ENCODE measurements around the gene SLC47A1.

Gene SLC47A1

DNA sequence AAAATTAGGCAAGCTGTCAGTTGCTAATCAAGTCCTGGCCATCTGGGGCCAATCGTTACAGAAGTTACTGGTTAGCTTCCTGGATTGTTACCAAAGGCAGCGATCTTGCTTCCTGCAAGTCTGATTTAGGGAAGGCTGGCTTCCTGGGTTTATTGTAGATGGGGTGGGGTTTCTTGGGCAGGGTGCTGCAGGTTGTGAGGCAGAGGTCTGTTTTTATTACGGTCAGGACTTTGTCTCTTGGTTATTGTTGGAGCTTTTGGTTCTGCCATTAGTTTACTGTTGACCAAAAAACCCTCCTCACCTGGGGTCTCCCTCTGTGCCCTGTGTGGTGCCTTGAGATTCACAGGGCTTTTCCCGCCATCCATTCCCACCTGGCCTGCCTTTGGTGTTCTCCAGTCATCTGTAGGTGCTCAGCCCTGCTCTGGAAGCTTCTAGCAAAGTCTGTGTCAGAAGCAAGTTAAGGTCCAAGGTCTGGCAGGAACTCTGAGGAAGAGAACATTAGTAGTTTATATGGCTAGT, 36.9 kb downstream of the SLC47A1 start:
- TF ChIP-seq SIN3A (IDR thresholded peaks at IDR 0.05; ENCODE audit: borderline replicate concordance, insufficient read depth, low read length) (no peak), TAF1 (IDR thresholded peaks at IDR 0.05; ENCODE audit: borderline replicate concordance, insufficient read depth, low read length) (no peak), POLR2AphosphoS5 (IDR thresholded peaks at IDR 0.05; ENCODE audit: low read depth, low read length) (no peak), FOXP2 (optimal IDR thresholded peaks at IDR 0.05; ENCODE audit: borderline replicate concordance, extremely low read depth, extremely low read length, insufficient read depth) (no peak)
- TF ChIP-seq, protein P1, sequence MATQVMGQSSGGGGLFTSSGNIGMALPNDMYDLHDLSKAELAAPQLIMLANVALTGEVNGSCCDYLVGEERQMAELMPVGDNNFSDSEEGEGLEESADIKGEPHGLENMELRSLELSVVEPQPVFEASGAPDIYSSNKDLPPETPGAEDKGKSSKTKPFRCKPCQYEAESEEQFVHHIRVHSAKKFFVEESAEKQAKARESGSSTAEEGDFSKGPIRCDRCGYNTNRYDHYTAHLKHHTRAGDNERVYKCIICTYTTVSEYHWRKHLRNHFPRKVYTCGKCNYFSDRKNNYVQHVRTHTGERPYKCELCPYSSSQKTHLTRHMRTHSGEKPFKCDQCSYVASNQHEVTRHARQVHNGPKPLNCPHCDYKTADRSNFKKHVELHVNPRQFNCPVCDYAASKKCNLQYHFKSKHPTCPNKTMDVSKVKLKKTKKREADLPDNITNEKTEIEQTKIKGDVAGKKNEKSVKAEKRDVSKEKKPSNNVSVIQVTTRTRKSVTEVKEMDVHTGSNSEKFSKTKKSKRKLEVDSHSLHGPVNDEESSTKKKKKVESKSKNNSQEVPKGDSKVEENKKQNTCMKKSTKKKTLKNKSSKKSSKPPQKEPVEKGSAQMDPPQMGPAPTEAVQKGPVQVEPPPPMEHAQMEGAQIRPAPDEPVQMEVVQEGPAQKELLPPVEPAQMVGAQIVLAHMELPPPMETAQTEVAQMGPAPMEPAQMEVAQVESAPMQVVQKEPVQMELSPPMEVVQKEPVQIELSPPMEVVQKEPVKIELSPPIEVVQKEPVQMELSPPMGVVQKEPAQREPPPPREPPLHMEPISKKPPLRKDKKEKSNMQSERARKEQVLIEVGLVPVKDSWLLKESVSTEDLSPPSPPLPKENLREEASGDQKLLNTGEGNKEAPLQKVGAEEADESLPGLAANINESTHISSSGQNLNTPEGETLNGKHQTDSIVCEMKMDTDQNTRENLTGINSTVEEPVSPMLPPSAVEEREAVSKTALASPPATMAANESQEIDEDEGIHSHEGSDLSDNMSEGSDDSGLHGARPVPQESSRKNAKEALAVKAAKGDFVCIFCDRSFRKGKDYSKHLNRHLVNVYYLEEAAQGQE (IDR thresholded peaks at IDR 0.05; ENCODE audit: insufficient read depth in 1 of 2, low read depth in 2 of 2, low read length in 2 of 2), result no peak

DNA sequence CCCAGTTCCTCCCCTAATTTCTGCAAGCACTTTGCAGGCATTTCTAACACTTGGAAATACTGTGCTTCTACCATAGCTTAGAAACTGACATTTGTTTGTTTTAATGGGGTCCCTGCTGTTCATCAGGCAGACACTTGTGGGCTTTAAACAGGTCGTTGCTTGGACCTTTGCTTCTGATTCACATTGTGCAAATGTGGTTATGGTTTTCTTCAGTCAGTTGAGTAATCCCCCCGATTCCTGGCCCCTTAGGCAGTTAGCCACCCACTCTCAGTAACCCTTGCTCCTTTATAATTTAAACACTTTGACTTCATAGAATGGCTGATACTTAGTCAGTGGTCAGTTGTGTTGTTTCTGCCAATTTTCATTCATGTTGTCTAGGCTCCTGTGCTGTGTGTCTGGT, 39.4 kb downstream of the SLC47A1 start:
- TF ChIP-seq, protein P1 (IDR thresholded peaks at IDR 0.05; ENCODE audit: insufficient read depth in 1 of 2, low read depth in 2 of 2, low read length in 2 of 2), result no peak
- TF ChIP-seq POLR2AphosphoS5 (IDR thresholded peaks at IDR 0.05; ENCODE audit: low read depth, low read length) (no peak), TAF1 (IDR thresholded peaks at IDR 0.05; ENCODE audit: borderline replicate concordance, insufficient read depth, low read length) (no peak), SIN3A (IDR thresholded peaks at IDR 0.05; ENCODE audit: borderline replicate concordance, insufficient read depth, low read length) (no peak), FOXP2 (optimal IDR thresholded peaks at IDR 0.05; ENCODE audit: borderline replicate concordance, extremely low read depth, extremely low read length, insufficient read depth) (no peak)

DNA sequence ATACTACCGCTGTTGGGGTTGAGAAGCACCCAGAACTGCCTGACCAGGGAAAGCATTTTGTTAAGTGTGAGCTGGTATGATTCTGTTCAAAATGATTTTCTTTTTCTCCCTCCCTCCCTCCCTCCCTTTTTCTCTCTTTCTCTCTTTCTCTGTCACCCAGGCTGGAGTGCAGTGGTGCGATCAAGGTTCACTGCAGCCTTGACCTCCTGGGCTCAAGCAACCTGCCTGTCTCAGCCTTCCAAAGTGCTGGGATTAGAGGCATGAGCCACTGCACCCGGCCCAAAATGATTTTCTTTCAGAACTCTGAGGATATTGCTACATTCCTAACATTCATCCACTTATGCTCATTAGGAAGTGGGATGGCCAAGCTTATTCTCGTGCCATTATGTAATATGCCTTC, 41.3 kb downstream of the SLC47A1 start:
- TF ChIP-seq, protein P1 (IDR thresholded peaks at IDR 0.05; ENCODE audit: insufficient read depth in 1 of 2, low read depth in 2 of 2, low read length in 2 of 2), result no peak
- TF ChIP-seq SIN3A (IDR thresholded peaks at IDR 0.05; ENCODE audit: borderline replicate concordance, insufficient read depth, low read length) (no peak), POLR2AphosphoS5 (IDR thresholded peaks at IDR 0.05; ENCODE audit: low read depth, low read length) (no peak), TAF1 (IDR thresholded peaks at IDR 0.05; ENCODE audit: borderline replicate concordance, insufficient read depth, low read length) (no peak), FOXP2 (optimal IDR thresholded peaks at IDR 0.05; ENCODE audit: borderline replicate concordance, extremely low read depth, extremely low read length, insufficient read depth) (no peak)

DNA sequence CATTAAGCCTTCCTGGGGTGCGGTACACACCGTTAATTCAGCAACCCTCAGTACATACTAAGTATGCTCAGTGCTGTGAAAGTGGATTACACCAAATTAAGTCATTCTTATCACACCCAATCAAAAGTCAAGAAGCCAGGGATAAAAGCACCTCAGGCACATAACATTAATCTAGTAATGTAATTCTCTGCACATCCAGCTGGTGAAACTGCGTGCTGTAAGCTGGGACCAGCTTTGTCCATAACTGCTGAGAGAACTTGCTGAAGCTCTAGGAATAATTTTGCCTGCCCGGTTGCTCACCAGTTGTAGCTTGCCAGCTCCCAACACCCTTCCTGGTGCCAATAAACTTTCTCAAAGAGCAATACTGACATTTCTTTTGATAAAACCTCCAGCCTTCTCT, 44.9 kb downstream of the SLC47A1 start:
- no peak for TF ChIP-seq FOXP2 (optimal IDR thresholded peaks at IDR 0.05; ENCODE audit: borderline replicate concordance, extremely low read depth, extremely low read length, insufficient read depth)

DNA sequence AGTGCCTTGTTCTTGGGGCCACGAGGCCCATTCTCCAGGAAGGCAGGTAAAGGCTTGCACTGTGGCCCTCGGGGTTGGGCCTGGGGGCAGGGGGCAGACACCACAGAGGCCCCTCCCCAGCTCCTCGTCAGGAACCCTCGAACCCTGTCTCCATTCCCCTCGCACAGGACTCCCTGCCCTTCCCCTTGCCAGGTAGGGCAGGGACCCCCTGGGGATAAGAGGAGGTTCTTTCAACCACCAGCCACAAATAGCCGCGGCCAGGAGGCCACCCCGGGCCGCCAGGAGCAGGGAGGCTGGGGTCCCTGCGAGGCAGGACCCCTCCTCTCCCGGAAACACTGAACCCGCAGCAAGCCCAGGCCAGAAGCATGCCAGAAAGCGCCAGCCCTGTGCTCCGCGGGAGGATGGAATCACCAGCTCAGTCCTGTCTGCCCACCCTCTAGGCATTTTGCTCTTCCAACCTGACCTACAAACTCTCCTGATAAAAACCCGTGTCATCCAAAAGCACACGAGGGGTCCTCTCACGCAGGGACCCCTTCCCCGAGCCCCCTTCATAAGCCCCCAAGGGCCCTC, 45.6 kb downstream of the SLC47A1 start:
- TF ChIP-seq SIN3A (IDR thresholded peaks at IDR 0.05; ENCODE audit: borderline replicate concordance, insufficient read depth, low read length) (no peak), POLR2AphosphoS5 (IDR thresholded peaks at IDR 0.05; ENCODE audit: low read depth, low read length) (no peak), FOXP2 (optimal IDR thresholded peaks at IDR 0.05; ENCODE audit: borderline replicate concordance, extremely low read depth, extremely low read length, insufficient read depth) (no peak), TAF1 (IDR thresholded peaks at IDR 0.05; ENCODE audit: borderline replicate concordance, insufficient read depth, low read length) (no peak)
- TF ChIP-seq, protein P1 (IDR thresholded peaks at IDR 0.05; ENCODE audit: insufficient read depth in 1 of 2, low read depth in 2 of 2, low read length in 2 of 2), result no peak
